ENCODE data around the gene SLC3A2.

SLC3A2 gene

DNA sequence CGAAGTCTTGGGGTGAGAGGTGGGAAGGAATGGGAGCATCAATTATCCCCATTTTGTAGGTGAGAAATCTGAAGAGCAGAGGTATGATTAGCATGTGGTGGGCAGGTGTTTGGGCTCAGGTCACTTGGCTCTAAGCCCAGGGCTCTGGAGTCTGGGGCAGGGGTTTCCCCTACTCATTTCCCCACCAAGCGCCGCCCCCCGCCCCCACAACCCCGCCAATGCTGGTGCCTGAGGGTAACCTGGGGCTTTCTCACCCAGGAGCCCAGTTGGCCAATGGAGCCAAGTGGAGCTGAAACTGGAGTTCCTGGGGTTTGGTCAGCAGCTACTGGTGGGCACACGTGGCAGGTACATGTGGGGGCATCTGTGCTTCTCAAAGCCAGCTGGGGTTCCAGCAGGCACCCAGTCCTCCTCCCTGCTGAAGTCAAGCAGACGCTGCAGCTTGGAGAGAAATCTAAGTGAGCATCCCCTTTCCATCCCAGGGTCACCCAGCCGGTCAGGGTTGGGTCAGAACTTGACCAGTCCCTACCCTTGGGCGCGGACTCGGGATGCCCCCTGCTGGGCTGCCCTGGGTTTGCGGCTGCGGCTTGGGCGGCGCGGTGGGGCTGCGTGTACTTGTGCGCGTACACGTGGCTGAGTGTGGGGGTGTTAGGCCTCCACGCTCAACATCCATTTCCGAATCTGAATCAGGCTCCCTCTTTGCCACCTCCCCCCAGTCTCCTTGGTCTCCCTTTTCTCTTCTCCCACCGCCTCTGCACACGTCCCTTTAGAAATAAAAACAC lies 42.1 kb downstream of the SLC3A2 start:
- TF ChIP-seq, protein P1, sequence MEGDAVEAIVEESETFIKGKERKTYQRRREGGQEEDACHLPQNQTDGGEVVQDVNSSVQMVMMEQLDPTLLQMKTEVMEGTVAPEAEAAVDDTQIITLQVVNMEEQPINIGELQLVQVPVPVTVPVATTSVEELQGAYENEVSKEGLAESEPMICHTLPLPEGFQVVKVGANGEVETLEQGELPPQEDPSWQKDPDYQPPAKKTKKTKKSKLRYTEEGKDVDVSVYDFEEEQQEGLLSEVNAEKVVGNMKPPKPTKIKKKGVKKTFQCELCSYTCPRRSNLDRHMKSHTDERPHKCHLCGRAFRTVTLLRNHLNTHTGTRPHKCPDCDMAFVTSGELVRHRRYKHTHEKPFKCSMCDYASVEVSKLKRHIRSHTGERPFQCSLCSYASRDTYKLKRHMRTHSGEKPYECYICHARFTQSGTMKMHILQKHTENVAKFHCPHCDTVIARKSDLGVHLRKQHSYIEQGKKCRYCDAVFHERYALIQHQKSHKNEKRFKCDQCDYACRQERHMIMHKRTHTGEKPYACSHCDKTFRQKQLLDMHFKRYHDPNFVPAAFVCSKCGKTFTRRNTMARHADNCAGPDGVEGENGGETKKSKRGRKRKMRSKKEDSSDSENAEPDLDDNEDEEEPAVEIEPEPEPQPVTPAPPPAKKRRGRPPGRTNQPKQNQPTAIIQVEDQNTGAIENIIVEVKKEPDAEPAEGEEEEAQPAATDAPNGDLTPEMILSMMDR (IDR thresholded peaks at IDR 0.05; ENCODE audit: control insufficient read depth, extremely low read depth, insufficient read depth): peak; percentile 19; the same call in 1 of the 2 replicates

DNA sequence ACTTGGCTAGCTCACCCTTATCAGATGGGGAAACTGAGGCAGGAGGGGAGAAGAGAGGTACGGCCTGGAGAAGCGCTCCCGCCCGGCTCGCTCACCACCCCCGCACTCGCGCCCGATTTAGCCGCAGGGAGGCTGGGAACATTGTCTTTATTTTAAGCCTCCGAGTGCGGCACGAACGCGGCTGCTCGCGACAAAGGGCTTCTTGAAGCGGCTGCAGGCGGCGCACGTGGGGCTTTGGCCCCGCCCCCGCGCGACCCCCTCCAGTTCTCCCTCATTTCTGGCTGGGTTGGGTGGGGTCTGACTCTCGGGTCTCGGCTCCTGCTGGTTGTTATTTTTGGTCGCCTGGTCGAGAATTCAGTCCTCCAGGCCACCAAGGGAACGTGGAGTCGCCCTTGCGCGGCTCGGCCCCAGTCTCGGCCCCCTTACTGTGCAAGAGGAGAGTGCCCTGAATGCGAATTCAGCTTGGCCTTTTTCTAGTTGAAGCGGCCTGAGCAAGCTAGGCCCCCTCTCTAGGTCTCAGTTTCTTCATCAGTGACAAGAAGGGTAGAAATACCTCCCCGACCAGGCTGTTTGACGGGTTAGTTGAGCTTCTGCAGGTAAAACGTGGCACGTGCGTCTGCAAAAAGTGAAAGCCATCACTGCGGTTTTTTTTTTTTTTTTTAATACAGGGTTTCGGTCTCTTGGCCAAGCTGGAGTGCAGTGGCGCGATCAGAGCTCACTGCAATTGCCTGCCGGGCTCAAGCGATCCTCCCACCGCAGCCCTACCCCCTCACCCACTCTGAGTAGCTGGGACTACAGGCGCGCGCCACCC lies 43.1 kb downstream of the SLC3A2 start:
- TF ChIP-seq, protein P1 (IDR thresholded peaks at IDR 0.05; ENCODE audit: control insufficient read depth, extremely low read depth, insufficient read depth): no peak
- no peak overlapping the region for H3K4me3 ChIP-seq (ENCODE audit: low read depth, low read length)
- no peak for DNase-seq (ENCODE audit: low read depth)

More for the DNA sequence above, 42.1 kb downstream of the SLC3A2 start:
- H3K4me3 ChIP-seq (ENCODE audit: low read depth, low read length): no peak overlapping the region
- no peak for DNase-seq (ENCODE audit: low read depth)

DNA sequence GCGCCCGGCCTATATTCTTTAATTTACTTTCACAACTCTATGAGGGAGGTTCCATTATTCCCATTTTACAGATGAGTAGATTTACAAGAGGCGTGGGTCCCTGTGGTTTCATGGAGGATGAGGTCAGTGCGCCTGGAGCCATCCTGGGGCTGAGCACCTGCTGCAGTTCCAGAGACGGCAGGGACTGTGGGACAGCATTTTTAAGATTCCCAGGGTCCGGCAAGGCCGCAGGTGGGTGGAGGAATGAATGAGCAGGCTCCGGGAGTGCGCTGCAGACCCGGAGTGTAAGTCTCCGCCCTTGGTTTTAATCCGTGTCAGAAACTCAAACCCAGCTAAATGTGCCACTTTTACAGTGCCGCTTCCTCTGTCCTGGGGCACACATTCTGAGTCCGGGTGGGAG lies 44.6 kb downstream of the SLC3A2 start:
- TF ChIP-seq, protein P1 (IDR thresholded peaks at IDR 0.05; ENCODE audit: control insufficient read depth, extremely low read depth, insufficient read depth): no peak
- H3K4me3 ChIP-seq (ENCODE audit: low read depth, low read length): no peak overlapping the region
- DNase-seq (ENCODE audit: low read depth): no peak

DNA sequence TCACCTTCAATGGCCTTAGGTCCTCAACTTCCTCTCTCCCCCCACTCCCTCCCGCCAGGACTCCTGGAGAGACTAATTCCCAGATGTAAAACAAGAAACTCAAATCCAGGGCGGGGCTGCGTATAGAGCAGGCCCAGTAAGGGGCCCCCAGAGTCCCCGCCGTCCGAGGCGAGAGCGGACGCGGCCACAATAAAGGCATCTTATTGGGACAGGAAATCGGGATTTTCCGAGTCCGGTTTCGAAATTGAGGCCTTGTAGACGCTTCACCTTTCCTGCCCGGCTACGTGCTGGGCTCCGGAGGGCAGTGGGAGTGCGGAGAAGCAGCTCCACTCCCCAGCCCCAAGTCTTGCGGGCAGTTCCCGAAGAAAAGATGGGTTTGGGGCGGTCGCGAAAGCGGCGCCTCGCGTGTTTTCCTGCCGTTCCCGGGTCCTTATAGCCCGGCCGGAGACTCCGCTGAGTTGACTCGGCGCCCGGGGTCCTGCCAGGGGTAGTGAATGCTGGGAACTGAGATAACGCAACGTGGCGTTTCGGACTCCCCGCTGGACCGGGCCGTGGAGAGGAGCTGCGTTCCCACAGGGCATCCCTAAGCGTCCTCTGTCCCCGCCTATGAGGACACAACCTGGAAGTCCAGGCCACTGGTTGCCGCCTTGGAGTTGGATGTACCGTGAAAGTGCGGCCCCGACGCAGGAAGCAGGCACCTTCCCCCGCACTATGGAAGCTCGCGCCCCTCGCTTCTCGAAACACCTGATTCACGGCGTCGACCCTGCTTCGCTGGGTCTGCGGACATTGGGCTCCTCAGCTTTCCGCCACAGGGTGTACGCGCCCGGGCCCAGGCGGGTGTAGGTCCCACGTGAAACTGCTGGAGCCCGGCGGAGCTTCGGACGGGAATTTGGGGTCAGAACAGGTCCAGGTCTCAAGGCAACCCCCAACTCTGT lies 45.3 kb downstream of the SLC3A2 start:
- TF ChIP-seq, protein P1 (IDR thresholded peaks at IDR 0.05; ENCODE audit: control insufficient read depth, extremely low read depth, insufficient read depth): no peak
- H3K4me3 ChIP-seq (ENCODE audit: low read depth, low read length): no peak overlapping the region
- no peak for DNase-seq (ENCODE audit: low read depth)

DNA sequence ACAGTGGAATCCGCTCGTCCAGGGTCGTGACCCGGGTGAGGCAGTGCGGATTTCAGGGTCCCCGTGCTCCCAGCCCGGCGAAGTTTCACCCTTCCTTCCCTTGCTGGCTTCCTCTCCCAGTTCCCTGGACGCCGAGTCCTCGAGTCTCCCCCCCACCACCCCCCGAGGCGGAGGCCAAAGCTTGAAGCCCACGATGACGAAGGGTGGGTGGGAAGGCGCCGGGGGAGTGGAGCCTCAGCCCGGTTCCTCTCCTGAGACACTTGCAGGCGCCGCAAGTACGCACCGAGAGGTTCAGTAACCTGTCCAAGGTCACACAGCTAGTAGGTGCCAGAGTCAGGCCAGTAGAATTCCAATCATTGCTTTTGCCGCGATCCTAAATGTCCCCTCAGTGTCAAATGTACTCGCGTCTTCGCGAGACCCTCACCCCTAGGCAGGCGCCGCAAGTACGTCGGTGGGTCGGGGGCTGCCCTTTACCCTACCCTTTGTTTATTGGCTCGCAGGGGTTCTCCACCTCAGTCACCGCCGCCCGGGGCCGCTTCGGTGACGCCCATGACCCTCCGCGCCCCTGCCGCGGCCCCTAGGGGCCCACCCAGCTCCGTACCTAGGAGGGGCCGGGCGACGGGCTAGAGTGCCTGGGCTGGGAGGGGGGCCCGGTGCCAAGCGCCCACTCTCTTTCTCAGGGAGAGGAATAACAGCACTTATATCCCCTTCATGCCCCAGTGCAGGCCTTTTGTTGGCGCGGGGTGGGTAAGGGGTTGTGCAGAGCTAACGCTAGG lies 46.2 kb downstream of the SLC3A2 start:
- H3K4me3 ChIP-seq (ENCODE audit: low read depth, low read length): no peak overlapping the region
- TF ChIP-seq, protein P1 (IDR thresholded peaks at IDR 0.05; ENCODE audit: control insufficient read depth, extremely low read depth, insufficient read depth): no peak
- no peak for DNase-seq (ENCODE audit: low read depth)

DNA sequence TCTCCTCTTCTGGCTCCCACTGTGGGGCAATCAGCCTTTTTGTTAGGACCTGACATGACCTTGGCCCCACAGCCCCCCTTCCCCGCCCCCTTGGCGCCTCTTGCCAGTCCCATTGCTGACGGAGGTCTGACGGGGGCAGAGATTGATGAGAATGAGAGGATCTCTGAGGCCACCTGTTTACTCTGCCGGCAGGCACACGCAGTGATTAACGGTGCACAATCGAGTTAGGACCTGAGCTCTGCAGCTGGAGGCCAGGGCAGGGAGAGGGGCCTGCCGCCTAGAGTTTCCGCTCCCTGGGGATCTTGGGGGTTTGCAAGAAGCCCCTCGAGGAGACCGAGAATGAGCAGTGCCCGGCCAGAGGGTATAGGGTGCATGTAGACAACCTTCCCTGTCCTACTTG lies 47.3 kb downstream of the SLC3A2 start:
- no peak overlapping the region for H3K4me3 ChIP-seq (ENCODE audit: low read depth, low read length)
- DNase-seq (ENCODE audit: low read depth): no peak
- TF ChIP-seq, protein P1 (IDR thresholded peaks at IDR 0.05; ENCODE audit: control insufficient read depth, extremely low read depth, insufficient read depth): no peak

All from LNCaP clone FGC (cell line).